Activated gamma-delta T cell treated with Interleukin-2 at 50 U/mL for 16 hours (primary cell): ENCODE data around the gene ZCCHC7.
"Not testable (repeated sequence)": the region's sequence is repeated elsewhere in the genome, so short reads cannot be mapped to it uniquely, and the experiment has no call there.

Source experiments
- DNase-seq: peaks from one replicate; pipeline ENCODE4 v3.0.0-alpha.2; 2020

ZCCHC7 gene

DNA sequence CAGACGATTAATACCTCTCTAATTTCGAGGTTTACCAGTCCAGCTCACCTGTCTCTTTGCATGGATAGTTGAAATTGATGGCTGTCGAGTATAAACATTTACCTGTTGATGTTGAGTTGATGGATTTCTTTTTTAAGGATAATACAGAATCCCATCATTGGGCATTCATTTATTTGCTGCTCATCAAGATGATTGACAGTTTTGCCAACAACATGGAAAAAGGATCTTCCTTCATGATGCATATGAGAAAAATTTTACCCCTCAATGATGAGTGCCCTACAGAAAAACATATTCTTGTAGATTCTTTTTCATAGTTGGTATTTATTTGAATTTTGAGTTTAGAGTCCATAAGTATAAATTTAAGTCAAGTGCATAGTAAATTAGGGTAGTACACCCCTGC lies 59.2 kb downstream of the ZCCHC7 start:
- DNase-seq: no peak

- no peak for DNase-seq
Measured at GRCh38 chr9:37180138-37180537, 59.8 kb downstream of the ZCCHC7 start.

GRCh38 chr9:37182718-37183117 lies 62.3 kb downstream of the ZCCHC7 start:
- no peak for DNase-seq

GRCh38 chr9:37184905-37185867 lies 64.8 kb downstream of the ZCCHC7 start:
- DNase-seq: no peak

DNA sequence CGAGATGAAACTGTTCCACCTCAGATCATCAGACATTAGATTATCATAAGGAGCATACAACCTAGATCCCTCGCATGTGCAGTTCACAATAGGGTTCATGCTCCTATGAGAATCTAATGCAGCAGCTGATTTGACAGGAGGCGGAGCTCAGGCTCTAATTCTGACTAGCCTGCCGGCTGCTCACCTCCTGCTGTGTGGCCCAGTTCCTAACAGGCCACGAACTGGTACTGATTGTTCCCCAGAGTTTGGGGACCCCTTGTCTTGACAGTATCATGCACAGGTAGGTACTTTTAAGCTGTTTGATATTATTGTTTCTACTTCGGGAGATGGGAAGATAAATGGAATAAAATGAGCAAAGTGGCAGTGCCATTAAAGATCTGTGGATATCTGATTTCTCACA lies 66.9 kb downstream of the ZCCHC7 start:
- DNase-seq: no peak

- DNase-seq: no peak
Measured at GRCh38 chr9:37187713-37188439, 67.5 kb downstream of the ZCCHC7 start.

- not testable (repeated sequence) for DNase-seq
Measured at GRCh38 chr9:37190739-37191138, 70.4 kb downstream of the ZCCHC7 start.

- DNase-seq: no peak
Measured at GRCh38 chr9:37191403-37192089, 71.2 kb downstream of the ZCCHC7 start.

DNA sequence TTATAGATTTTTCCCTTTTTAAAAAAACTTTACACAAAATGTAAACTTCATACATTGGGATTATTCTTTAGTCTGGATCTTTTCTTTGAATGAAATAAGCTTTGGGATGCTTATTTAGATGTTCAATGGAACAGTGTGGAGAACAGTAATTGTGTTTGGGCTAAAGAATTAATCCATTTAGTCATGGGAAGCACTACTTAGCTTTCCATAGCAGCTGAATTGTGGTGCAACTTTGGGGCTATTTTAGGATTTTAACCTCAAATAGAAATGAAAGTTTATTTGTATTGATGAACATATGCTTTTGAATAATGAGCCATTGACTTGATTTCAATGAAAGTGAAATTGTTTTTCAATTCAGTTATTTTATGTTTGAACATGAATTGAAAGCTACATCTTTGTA lies 72.4 kb downstream of the ZCCHC7 start:
- DNase-seq: no peak

DNA sequence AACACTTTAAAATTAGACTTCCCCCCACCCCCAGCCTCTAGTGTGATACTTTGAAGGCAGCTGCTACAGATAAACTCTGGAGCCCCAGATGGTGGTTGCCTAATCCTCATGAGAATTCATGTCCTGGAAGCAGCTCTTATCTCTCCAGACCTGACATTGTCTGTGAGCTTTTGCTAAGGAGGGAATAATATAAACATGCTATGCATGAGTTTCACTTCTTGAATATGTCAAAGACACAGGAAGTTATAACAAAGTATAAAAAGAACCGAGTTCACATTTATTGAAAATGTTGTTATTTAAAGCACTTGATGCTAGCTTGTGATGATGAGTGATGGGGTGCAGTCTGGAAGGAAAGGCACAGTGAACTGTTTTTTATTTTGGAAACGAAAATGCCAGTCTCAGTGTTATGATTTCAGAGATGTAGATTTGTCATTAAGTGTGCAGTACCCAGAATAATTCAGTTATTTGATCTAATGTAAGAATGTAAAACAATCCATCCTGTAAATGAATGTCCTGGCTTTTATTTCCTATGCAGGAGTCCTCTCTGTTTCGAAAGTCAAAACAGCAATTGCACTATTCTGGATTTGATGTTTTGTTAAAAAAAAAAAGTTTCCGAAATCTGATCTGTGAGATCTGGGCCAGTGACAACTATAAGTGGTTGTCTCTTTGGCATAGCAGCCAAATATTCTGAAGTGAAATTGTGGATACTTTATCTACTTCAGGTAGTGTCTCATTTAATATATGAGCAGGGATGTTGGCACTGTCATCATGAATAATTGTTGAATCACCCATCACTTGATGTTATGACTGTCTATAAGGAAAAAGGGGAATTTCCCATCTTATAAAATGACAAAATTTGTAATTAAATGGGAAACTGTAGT lies 77.0 kb downstream of the ZCCHC7 start:
- no peak for DNase-seq

DNA sequence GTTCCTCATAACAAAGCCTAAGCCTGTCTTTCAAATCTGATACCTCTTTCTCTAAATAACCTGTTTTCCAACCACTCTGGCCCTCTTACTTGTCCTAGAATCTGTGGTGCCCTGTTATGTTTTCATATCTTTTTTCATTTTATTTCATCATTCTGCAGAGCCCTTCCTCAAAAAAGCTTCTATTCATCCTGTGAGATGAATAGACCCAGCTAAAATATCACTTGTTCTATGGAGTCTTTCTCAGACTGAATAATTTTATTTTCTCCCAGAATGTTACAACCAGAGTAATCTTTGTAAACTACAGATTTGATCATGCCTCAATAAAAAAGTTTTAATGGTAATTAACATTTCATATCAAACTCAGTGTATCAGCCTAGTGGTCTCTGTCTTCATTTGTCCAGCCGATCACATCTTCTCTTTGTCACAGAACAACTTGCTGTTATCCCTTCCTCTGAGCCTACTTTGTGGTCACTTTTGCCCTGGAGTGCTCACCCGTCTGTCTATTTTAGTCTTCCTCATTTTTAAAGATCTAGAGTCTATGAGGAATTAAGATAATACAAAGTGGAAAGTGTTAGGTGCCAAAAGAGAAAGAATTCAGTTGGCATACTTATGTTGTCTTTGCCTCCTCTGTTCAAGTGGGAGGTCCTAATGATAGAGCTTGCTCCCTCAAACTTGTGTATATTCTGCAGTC lies 77.8 kb downstream of the ZCCHC7 start:
- DNase-seq: no peak

GRCh38 chr9:37198831-37199230 lies 78.5 kb downstream of the ZCCHC7 start:
- DNase-seq: no peak

- DNase-seq: no peak
Measured at GRCh38 chr9:37200433-37201005, 80.1 kb downstream of the ZCCHC7 start.

- no peak for DNase-seq
Measured at GRCh38 chr9:37201581-37201980, 81.2 kb downstream of the ZCCHC7 start.

DNA sequence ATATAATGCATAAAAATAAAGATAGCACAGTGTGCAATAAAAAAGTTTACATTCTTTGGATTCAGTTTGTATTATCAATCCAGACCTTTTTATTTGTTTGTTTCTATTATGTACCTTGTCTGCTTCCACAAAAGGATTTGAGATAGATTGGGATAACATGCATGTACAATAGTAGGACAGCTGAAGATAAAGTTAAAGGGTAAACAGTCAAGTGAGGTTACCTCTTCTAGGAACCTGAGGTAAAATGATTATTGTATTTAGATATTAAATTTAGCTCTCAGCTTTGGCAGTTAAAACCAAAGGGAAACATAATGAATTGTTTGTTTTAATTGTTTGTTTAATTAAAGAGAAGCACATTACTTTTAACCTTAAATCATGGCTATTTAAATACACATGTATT lies 81.7 kb downstream of the ZCCHC7 start:
- no peak for DNase-seq

- not testable (repeated sequence) for DNase-seq
Measured at GRCh38 chr9:37203456-37203855, 83.1 kb downstream of the ZCCHC7 start.

DNA sequence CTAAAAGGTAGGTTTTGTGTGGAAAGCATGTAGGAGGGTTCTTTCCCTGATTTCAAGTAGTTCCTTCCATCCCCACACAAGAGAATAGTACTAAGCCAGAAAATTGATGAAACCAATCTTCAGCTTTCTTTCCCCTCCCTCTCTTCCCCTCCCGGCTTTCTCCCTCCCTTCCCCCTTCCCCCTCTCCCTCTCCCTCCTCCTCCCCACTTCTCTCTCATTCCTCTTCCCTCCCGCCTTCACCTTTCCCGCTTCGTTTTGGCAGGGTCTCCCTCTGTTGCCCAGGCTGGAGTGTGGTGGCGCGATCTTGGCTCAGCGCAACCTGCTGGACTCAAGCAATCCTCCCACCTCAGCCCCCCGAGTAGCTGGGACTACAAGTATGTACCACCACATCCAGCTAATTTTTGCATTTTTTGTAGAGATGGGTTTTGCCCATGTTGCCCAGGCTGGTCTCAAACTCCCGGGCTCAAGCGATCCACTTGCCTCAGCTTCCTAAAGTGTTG lies 85.8 kb downstream of the ZCCHC7 start:
- DNase-seq: no peak

DNA sequence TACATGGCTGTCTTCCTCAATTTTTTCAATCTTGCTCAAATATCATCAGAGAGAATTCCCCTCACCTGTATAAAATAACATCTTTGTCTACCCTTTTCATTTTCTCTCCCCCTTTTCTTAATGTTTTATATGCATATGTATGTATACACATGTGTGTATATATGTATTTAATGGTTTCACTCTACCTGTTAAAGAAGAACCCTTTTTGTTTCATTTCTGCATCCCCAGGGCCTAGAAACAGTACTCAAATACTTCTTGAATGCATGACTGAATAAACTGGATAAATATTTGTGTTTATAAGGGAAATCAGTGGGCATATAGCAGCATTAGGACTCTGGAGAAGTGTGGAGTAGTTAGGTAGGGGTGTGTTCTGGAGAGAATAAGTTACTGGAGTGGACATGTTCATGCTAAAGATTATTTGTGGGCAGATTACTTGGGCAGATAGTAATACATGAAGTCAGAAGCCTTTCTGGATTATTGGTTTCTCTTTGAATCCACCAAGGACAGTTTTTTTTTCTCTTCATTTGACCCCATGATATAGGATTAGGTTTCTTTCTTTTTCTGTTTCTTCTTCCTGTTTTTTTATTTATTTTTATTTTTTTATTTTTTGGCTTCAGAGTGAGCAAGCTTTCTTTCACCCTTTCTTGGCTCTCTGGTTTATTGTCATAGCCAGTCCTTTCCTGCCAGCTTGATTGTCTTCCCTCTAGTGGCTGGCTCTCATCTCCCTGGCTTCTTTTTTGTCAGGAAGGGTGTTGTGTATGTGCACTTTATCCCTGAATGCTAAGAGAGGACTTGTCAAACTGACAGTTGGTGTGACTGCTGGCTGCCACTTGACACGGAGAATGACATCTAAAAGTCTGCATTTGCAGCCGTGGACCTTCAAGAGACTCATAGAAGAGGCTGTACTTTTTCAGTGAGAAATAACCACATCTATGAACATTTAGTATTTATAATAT lies 89.3 kb downstream of the ZCCHC7 start:
- no peak for DNase-seq

GRCh38 chr9:37210737-37211523 lies 90.6 kb downstream of the ZCCHC7 start:
- DNase-seq: no peak
